Activated T-helper 1 cell treated with anti-CD3 and anti-CD28 coated beads, Interleukin-12 subunit alpha, Interleukin-12 subunit beta, Interleukin-2, Interleukin-4 antibody, amounts not matched to agents 30 ng/mL and 10 ng/mL and 1 ng/mL, durations not matched to agents 14 hours and 24 hours and 36 hours (primary cell): ENCODE data around the gene FOXP1. TPM values are rescaled to one million over a fixed set of nuclear protein-coding genes. Genes with fewer than 3 reads are reported as not detected.

ENCODE experiments used
- DNase-seq: peaks from one replicate; pipeline ENCODE4 v3.0.0; 2021; ENCODE audit warnings: low spot score
- H3K27ac Mint-ChIP-seq: one replicate; pipeline ENCODE4 v1.8.0; 2021; ENCODE audit warnings: mild to moderate bottlenecking, mixed read lengths
- H3K27me3 Mint-ChIP-seq: one replicate; pipeline ENCODE4 v1.8.0; 2022; ENCODE audit warnings: mild to moderate bottlenecking, moderate library complexity, mixed read lengths; ENCODE audit not compliant: insufficient read depth
- H3K36me3 Mint-ChIP-seq: one replicate; pipeline ENCODE4 v1.8.0; 2021; ENCODE audit warnings: low read depth, mixed read lengths
- H3K4me1 Mint-ChIP-seq: one replicate; pipeline ENCODE4 v1.8.0; 2021; ENCODE audit warnings: low read depth, mixed read lengths
- H3K4me3 Mint-ChIP-seq: one replicate; pipeline ENCODE4 v1.8.0; 2021; ENCODE audit warnings: mild to moderate bottlenecking, moderate library complexity, mixed read lengths
- H3K9me3 Mint-ChIP-seq: one replicate; pipeline ENCODE4 v1.8.0; 2021; ENCODE audit warnings: mixed read lengths
- intact Hi-C: fragments of 100-400 bp; cut with micrococcal nuclease; formaldehyde crosslinking; loops from one replicate; pipeline ENCODE4 v1.15.1; 2024
- total RNA-seq: library from RNA; stranded (reverse); gene quantifications from 2 replicates; pipeline ENCODE4 v1.2.3, GENCODE V29; 2022

The FOXP1 gene
- total RNA-seq, 1 donor from 2014 or later: 97.6 TPM

GRCh38 chr3:71134521-71134920 lies 449.0 kb downstream of the FOXP1 start:
- H3K9me3 Mint-ChIP-seq: no peaks in the 10 kb centered on the region
- H3K27ac Mint-ChIP-seq: no peak overlapping the region
- intact Hi-C loops: no loop called here
- no peak for DNase-seq
- no peak overlapping the region for H3K4me3 Mint-ChIP-seq
- no peaks in the 10 kb centered on the region for H3K27me3 Mint-ChIP-seq
- H3K4me1 Mint-ChIP-seq: peaks cover 40% of the 10 kb centered on the region
- H3K36me3 Mint-ChIP-seq: peaks cover 4% of the 10 kb centered on the region

DNA sequence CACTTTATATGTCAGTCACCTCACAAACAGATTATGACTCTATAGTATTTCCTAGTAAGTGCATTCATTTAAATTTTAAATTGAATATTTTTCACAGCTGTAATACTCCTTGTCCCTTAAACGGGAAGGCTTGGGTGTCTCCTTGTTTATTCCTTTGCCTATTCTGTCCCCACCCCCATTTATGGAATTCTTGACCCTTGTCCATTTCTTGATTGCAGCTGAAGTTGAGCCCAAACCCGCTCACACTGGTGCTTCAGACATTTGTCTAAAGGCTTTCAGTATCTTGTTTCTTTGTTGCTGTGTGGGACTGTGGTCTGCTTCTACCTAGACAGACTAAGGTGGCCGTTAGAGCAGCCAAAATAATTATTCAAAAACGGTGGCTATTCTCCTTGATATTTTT lies 449.7 kb downstream of the FOXP1 start:
- intact Hi-C loops: no loop called here

GRCh38 chr3:71132995-71133730 lies 450.4 kb downstream of the FOXP1 start:
- no peak for DNase-seq
- Mint-ChIP-seq H3K4me1 (peaks cover 49% of the 10 kb centered on the region), H3K36me3 (peaks cover 4% of the 10 kb centered on the region), H3K27me3 (no peaks in the 10 kb centered on the region), H3K27ac (no peak overlapping the region), H3K4me3 (no peak overlapping the region), H3K9me3 (no peaks in the 10 kb centered on the region)
- intact Hi-C loops: no loop called here

More for the DNA sequence above, 449.7 kb downstream of the FOXP1 start:
- Mint-ChIP-seq H3K4me3 (no peak overlapping the region), H3K4me1 (peaks cover 45% of the 10 kb centered on the region), H3K9me3 (no peaks in the 10 kb centered on the region), H3K27ac (no peak overlapping the region), H3K36me3 (peaks cover 4% of the 10 kb centered on the region), H3K27me3 (no peaks in the 10 kb centered on the region)
- DNase-seq: no peak

- intact Hi-C loops: loop anchor here (2.0 kb wide), 2 partner anchors 261 to 361 kb away; no protein-coding TSS in a partner anchor
- DNase-seq: no peak
- H3K9me3 Mint-ChIP-seq: no peaks in the 10 kb centered on the region
- peak overlapping the region; percentile 93 for H3K27ac Mint-ChIP-seq
- H3K4me3 Mint-ChIP-seq: peak overlapping the region; percentile 89
- peaks cover 60% of the 10 kb centered on the region for H3K4me1 Mint-ChIP-seq
- no peaks in the 10 kb centered on the region for H3K27me3 Mint-ChIP-seq
- H3K36me3 Mint-ChIP-seq: peaks cover 4% of the 10 kb centered on the region
These were observed 451.9 kb downstream of the FOXP1 start for GRCh38 chr3:71131375-71132314.

DNA sequence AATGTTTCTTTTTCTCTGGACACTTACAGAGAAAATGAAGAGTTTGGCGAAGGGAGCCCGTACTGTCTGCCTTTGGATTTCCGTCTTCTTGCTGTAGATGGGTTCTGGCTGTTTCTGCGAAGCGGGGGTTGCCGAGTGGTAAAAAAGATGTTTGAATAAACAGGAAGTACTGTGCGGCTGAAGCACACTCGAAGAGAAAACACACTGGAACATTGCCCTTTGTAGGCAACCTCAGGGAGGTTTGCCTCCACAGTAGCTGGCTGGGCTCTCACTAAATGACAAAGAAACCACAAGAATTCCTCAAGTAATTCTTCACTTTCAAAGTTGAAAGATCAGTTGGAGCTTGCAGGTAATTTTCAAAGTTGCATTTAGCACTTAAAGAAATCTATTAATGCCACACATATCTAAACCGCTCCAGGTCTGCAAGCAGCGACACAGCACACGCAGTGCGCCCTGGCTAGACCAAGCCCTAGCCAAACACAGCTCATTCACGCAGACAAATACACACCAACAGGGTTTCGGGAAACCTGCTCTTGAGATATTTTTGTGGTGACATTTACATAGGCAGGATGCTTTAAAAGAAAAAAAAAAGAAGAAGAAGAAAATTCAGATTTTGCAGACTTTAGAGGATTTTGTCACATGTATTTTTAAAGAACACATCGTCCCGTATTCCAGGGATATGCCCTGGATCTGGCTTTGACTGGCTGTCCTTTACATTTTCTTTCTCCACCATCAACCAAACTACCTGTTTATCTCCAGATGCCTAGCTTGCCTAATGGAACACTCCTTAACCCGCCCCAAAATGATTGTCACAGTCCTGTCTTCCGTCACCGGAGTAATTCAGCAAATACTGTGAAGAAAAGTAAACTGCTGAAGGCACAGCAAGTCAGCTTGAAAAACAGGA lies 452.8 kb downstream of the FOXP1 start:
- peaks cover 6% of the 10 kb centered on the region for H3K36me3 Mint-ChIP-seq
- peak; percentile 67 for DNase-seq
- peak overlapping the region; percentile 89 for H3K4me3 Mint-ChIP-seq
- no peaks in the 10 kb centered on the region for H3K9me3 Mint-ChIP-seq
- peaks cover 65% of the 10 kb centered on the region for H3K4me1 Mint-ChIP-seq
- intact Hi-C loops: loop anchor here (1.0 to 2.0 kb wide), 9 partner anchors 20 to 454 kb away; no protein-coding TSS in a partner anchor
- no peaks in the 10 kb centered on the region for H3K27me3 Mint-ChIP-seq
- H3K27ac Mint-ChIP-seq: peak overlapping the region; percentile 93

GRCh38 chr3:71129611-71130431 lies 453.7 kb downstream of the FOXP1 start:
- Mint-ChIP-seq H3K36me3 (peaks cover 14% of the 10 kb centered on the region), H3K4me3 (peak overlapping the region; percentile 89), H3K4me1 (peaks cover 72% of the 10 kb centered on the region), H3K27me3 (no peaks in the 10 kb centered on the region), H3K27ac (peak overlapping the region; percentile 93), H3K9me3 (no peaks in the 10 kb centered on the region)
- intact Hi-C loops: loop anchor here (1.0 to 5.0 kb wide), 11 partner anchors 20 to 454 kb away; no protein-coding TSS in a partner anchor
- DNase-seq: no peak

DNA sequence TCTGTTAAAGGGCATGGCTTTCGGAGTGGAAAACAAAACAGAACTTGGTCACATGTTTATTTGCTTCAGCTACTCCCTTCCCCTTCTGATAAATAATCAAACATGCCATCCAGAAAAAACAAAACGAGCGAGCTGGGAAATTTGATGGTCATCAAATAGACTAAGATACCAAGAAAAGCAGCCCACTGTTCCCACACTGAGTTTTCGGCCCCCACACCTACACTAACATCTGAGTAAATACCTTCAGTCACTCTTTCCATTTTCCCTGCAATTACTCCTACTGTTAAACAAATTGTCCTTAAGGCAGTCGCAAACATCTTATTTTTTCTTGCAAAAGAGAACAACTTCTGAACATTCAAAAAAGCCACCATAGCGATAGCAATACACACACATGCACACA lies 454.6 kb downstream of the FOXP1 start:
- H3K9me3 Mint-ChIP-seq: no peaks in the 10 kb centered on the region

DNA sequence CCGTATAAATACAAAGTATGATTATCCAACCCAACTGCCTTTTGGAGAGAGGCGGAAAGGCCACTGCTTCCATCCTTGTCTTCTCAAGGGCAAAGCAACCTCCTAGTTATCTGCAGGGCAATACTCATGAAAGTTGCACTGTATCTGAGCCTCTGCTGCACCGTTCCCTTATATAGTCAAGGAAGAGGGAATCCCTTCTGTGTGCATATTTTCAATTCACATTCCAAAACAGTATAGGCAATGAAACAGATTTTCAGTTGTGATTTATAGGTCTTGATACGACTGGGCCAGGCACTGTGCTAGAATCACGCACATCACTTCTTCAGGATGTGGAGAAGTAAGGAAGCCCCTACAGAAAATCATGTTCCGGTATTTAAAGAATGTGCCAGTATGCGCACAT lies 455.7 kb downstream of the FOXP1 start:
- Mint-ChIP-seq H3K4me3 (peak overlapping the region; percentile 89), H3K27ac (peak overlapping the region; percentile 93), H3K36me3 (peaks cover 24% of the 10 kb centered on the region), H3K4me1 (peaks cover 70% of the 10 kb centered on the region), H3K9me3 (no peaks in the 10 kb centered on the region), H3K27me3 (no peaks in the 10 kb centered on the region)
- intact Hi-C loops: loop anchor here (1.0 to 5.0 kb wide), 4 partner anchors 41 to 294 kb away; no protein-coding TSS in a partner anchor
- DNase-seq: no peak

More for the DNA sequence above, 454.6 kb downstream of the FOXP1 start:
- H3K27ac Mint-ChIP-seq: peak overlapping the region; percentile 93
- H3K27me3 Mint-ChIP-seq: no peaks in the 10 kb centered on the region
- H3K4me1 Mint-ChIP-seq: peaks cover 69% of the 10 kb centered on the region
- H3K36me3 Mint-ChIP-seq: peaks cover 17% of the 10 kb centered on the region
- intact Hi-C loops: loop anchor here (1.0 to 5.0 kb wide), 2 partner anchors 119 to 272 kb away; no protein-coding TSS in a partner anchor
- no peak for DNase-seq
- peak overlapping the region; percentile 89 for H3K4me3 Mint-ChIP-seq

DNA sequence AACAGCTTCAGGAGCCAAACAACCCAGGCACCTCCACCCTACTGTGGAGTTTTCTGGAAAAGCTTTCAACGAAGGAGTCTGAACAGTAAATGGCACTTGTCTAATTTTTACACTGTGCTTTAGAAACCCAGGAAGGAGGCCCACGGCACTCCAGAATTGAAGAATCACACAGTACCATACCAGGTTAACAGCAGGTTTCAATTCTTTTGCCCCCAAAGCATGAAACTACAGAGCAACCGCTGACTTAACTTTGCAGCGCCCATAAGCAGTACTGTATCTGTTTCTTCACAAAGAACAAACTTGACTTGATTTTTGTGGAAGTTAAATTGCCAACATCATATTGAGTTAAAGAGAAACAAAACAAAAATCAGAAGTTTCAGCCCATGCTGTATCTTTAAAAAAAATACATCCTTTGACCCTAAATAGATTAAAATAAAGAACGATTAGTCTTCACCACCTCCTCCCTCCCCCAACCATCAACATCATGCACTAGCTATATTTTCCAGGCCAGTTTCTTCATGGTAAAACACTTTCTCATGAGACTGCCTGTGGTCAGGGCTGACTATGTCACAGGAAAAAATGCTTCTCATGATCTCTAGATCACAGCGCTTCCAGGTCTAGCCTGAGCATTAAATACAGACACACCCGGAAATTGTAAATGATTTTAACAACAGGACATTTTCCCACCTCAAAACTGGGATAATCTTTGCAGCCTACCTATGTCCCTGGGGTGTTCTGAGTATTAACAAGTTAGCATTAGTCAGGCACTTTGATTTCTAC lies 456.3 kb downstream of the FOXP1 start:
- peak overlapping the region; percentile 76 for H3K27ac Mint-ChIP-seq

GRCh38 chr3:71125738-71126137 lies 457.8 kb downstream of the FOXP1 start:
- no peaks in the 10 kb centered on the region for H3K9me3 Mint-ChIP-seq
- intact Hi-C loops: loop anchor here (5.0 kb wide), 1 partner anchor 268 kb away; no protein-coding TSS in a partner anchor
- H3K27me3 Mint-ChIP-seq: no peaks in the 10 kb centered on the region
- peak overlapping the region; percentile 54 for H3K4me3 Mint-ChIP-seq
- no peak for DNase-seq
- peak overlapping the region; percentile 56 for H3K27ac Mint-ChIP-seq
- peaks cover 70% of the 10 kb centered on the region for H3K4me1 Mint-ChIP-seq
- peaks cover 30% of the 10 kb centered on the region for H3K36me3 Mint-ChIP-seq

More for the DNA sequence above, 456.3 kb downstream of the FOXP1 start:
- H3K4me1 Mint-ChIP-seq: peaks cover 74% of the 10 kb centered on the region
- intact Hi-C loops: loop anchor here (1.0 to 5.0 kb wide), 4 partner anchors 40 to 295 kb away; no protein-coding TSS in a partner anchor
- peak; percentile 9 for DNase-seq
- H3K36me3 Mint-ChIP-seq: peaks cover 25% of the 10 kb centered on the region
- H3K4me3 Mint-ChIP-seq: peak overlapping the region; percentile 89
- H3K27me3 Mint-ChIP-seq: no peaks in the 10 kb centered on the region
- no peaks in the 10 kb centered on the region for H3K9me3 Mint-ChIP-seq

DNA sequence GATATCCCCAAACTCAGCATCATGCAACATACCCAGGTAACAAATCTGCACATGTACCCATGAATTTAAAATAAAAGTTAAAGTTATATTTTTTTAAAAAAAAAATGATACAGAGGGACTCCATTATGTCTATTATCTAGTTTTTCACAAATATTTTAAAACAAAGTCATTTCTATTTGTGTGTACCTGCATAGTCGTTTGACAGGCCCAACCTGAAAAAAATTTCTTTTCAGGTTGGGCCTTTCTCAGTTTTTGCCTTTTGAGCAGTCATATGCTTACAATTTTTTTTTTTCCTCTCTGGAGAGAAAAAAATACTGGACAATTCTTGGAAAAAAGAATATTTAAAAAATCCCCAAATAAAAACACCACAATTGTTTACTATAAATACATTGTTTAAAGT lies 459.5 kb downstream of the FOXP1 start:
- no peak overlapping the region for H3K4me3 Mint-ChIP-seq
- peaks cover 79% of the 10 kb centered on the region for H3K4me1 Mint-ChIP-seq
- no peak overlapping the region for H3K27ac Mint-ChIP-seq
- DNase-seq: no peak
- H3K36me3 Mint-ChIP-seq: peaks cover 44% of the 10 kb centered on the region
- intact Hi-C loops: no loop called here
- no peaks in the 10 kb centered on the region for H3K27me3 Mint-ChIP-seq
- H3K9me3 Mint-ChIP-seq: no peaks in the 10 kb centered on the region
